H9 (cell line): Measurements from ENCODE around the gene CTRB2. TPM values are rescaled to one million over a fixed set of nuclear protein-coding genes. Genes with fewer than 3 reads are reported as not detected.

ENCODE experiments used
- DNase-seq: peaks from one replicate; pipeline ENCODE4 v3.0.0-alpha.2; 2017
- H2AFZ ChIP-seq: one replicate; pipeline ENCODE4 v1.6.1; 2013; ENCODE audit warnings: mild to moderate bottlenecking, low read length, control low read depth, moderate library complexity
- H2AK5ac ChIP-seq: 2 replicates; pipeline ENCODE4 v1.6.1; 2013; ENCODE audit warnings: low read length, control low read depth, mixed read lengths; ENCODE audit not compliant: insufficient read length
- H2BK120ac ChIP-seq: one replicate; pipeline ENCODE4 v1.6.1; 2013; ENCODE audit warnings: low read depth, mild to moderate bottlenecking, low read length, control low read depth, inconsistent platforms; ENCODE audit not compliant: poor library complexity, severe bottlenecking
- H2BK12ac ChIP-seq: 2 replicates; pipeline ENCODE4 v1.6.1; 2013; ENCODE audit warnings: low read length, control low read depth, mixed read lengths, low read depth; ENCODE audit not compliant: insufficient read length
- H2BK15ac ChIP-seq: 2 replicates; pipeline ENCODE4 v1.6.1; 2013; ENCODE audit warnings: low read depth, low read length, control low read depth
- H2BK20ac ChIP-seq: one replicate; pipeline ENCODE4 v1.6.1; 2013; ENCODE audit warnings: low read depth, mild to moderate bottlenecking, low read length, control low read depth, inconsistent platforms; ENCODE audit not compliant: poor library complexity, severe bottlenecking
- H2BK5ac ChIP-seq: 2 replicates; pipeline ENCODE4 v1.6.1; 2013; ENCODE audit warnings: low read length, control low read depth, mixed read lengths; ENCODE audit not compliant: insufficient read length
- H3K14ac ChIP-seq: 2 replicates; pipeline ENCODE4 v1.6.1; 2013; ENCODE audit warnings: low read length, control low read depth; ENCODE audit not compliant: insufficient read depth
- H3K18ac ChIP-seq: 2 replicates; pipeline ENCODE4 v1.6.1; 2013; ENCODE audit warnings: low read depth, mild to moderate bottlenecking, mixed read lengths, low read length, control low read depth; ENCODE audit not compliant: insufficient read length
- H3K23ac ChIP-seq: 2 replicates; pipeline ENCODE4 v1.6.1; 2013; ENCODE audit warnings: low read length, control low read depth, mixed read lengths, low read depth; ENCODE audit not compliant: insufficient read length
- H3K23me2 ChIP-seq: 2 replicates; pipeline ENCODE4 v1.6.1; 2013; ENCODE audit warnings: low read depth, mild to moderate bottlenecking, mixed read lengths, low read length, control low read depth; ENCODE audit not compliant: insufficient read length, poor library complexity, severe bottlenecking
- H3K27ac ChIP-seq: 2 replicates; pipeline ENCODE4 v1.5.1; 2013; ENCODE audit warnings: low read length, control low read depth, mixed read lengths, low read depth; ENCODE audit not compliant: insufficient read length
- H3K27me3 ChIP-seq: 2 replicates; pipeline ENCODE4 v1.6.1; 2013; ENCODE audit warnings: low read length, control low read depth, inconsistent platforms; ENCODE audit not compliant: insufficient read depth
- H3K4ac ChIP-seq: 2 replicates; pipeline ENCODE4 v1.6.1; 2013; ENCODE audit warnings: low read depth, mild to moderate bottlenecking, control low read depth, inconsistent platforms, low read length, moderate library complexity
- H3K4me1 ChIP-seq: 2 replicates; pipeline ENCODE4 v1.6.1; 2013; ENCODE audit warnings: low read length, control low read depth, inconsistent platforms; ENCODE audit not compliant: insufficient read depth
- H3K4me2 ChIP-seq: 2 replicates; pipeline ENCODE4 v1.6.1; 2013; ENCODE audit warnings: low read length, control low read depth, mixed read lengths; ENCODE audit not compliant: insufficient read length, insufficient read depth
- H3K56ac ChIP-seq: 2 replicates; pipeline ENCODE4 v1.6.1; 2013; ENCODE audit warnings: low read depth, mild to moderate bottlenecking, mixed read lengths, low read length, control low read depth; ENCODE audit not compliant: insufficient read length
- H3K79me1 ChIP-seq: 2 replicates; pipeline ENCODE4 v1.6.1; 2013; ENCODE audit warnings: low read depth, mild to moderate bottlenecking, moderate library complexity, low read length, control low read depth, inconsistent platforms; ENCODE audit not compliant: insufficient read depth, poor library complexity, severe bottlenecking
- H3K79me2 ChIP-seq: 2 replicates; pipeline ENCODE4 v1.6.1; 2013; ENCODE audit warnings: low read length, control low read depth, inconsistent platforms; ENCODE audit not compliant: insufficient read depth
- H3K9ac ChIP-seq: 2 replicates; pipeline ENCODE4 v1.6.1; 2013; ENCODE audit warnings: low read length, control low read depth, mixed read lengths; ENCODE audit not compliant: insufficient read length; ENCODE audit errors: extremely low read depth
- H3K9me3 ChIP-seq: one replicate; pipeline ENCODE4 v1.6.1; 2013; ENCODE audit warnings: low read depth, low read length, inconsistent platforms; ENCODE audit not compliant: control insufficient read depth
- H3T11ph ChIP-seq: one replicate; pipeline ENCODE4 v1.6.1; 2013; ENCODE audit warnings: mild to moderate bottlenecking, low read length, control low read depth, inconsistent platforms
- H4K20me1 ChIP-seq: one replicate; pipeline ENCODE4 v1.6.1; 2013; ENCODE audit not compliant: control insufficient read depth, insufficient read length, insufficient read depth
- H4K5ac ChIP-seq: 2 replicates; pipeline ENCODE4 v1.6.1; 2013; ENCODE audit warnings: low read depth, mild to moderate bottlenecking, mixed read lengths, low read length, control low read depth; ENCODE audit not compliant: insufficient read length
- H4K8ac ChIP-seq: replicated peaks from 2 replicates; pipeline ENCODE4 v1.6.1; 2013; ENCODE audit warnings: low read length, control low read depth, mixed read lengths, low read depth; ENCODE audit not compliant: insufficient read length
- H4K91ac ChIP-seq: 2 replicates; pipeline ENCODE4 v1.6.1; 2013; ENCODE audit warnings: low read depth, mild to moderate bottlenecking, moderate library complexity, mixed read lengths, low read length, control low read depth; ENCODE audit not compliant: insufficient read length
- H3K27ac Mint-ChIP-seq, 3 experiments: 2 replicates in 2 of 3; 3 replicates in 1 of 3; pipeline ENCODE4 v1.8.0; 2020 to 2021; ENCODE audit warnings: mixed read lengths in 3 of 3, mild to moderate bottlenecking in 1 of 3, moderate library complexity in 1 of 3
- H3K27me3 Mint-ChIP-seq: 2 replicates; pipeline ENCODE4 v1.8.0; 2021; ENCODE audit warnings: low read depth, mild to moderate bottlenecking, moderate library complexity, mixed read lengths
- H3K36me3 Mint-ChIP-seq, 3 experiments: 2 replicates in 2 of 3; 3 replicates in 1 of 3; pipeline ENCODE4 v1.8.0; 2020 to 2021; ENCODE audit warnings: low read depth in 3 of 3, mixed read lengths in 3 of 3; ENCODE audit not compliant: insufficient read depth in 1 of 3
- H3K4me1 Mint-ChIP-seq, 2 experiments: 2 replicates each; pipeline ENCODE4 v1.8.0; 2020; ENCODE audit warnings: mixed read lengths in 2 of 2
- H3K4me3 Mint-ChIP-seq, 2 experiments: 2 replicates in 1 of 2; 3 replicates in 1 of 2; pipeline ENCODE4 v1.8.0; 2020 to 2021; ENCODE audit warnings: mild to moderate bottlenecking in 2 of 2, mixed read lengths in 2 of 2, moderate library complexity in 1 of 2
- H3K9me3 Mint-ChIP-seq, 2 experiments: 2 replicates in 1 of 2; 3 replicates in 1 of 2; pipeline ENCODE4 v1.8.0; 2020; ENCODE audit warnings: mild to moderate bottlenecking in 2 of 2, mixed read lengths in 2 of 2, moderate library complexity in 1 of 2
- CTCF ChIP-seq: fragments of 200-600 bp; sonication (generic); conservative IDR thresholded peaks from 3 replicates; pipeline ENCODE4 v1.8.0; 2021; ENCODE audit warnings: antibody characterized with exemption, mild to moderate bottlenecking
- WGBS: extraction: QIAGEN DNeasy Blood & Tissue Kit; methylation state at CpG from one replicate; pipeline ENCODE4 v1.1.7; 2013; ENCODE audit warnings: missing lambda C conversion rate, low lambda C conversion rate, mixed read lengths; ENCODE audit not compliant: insufficient read length; ENCODE audit errors: extremely low coverage; 5-methylcytosine and 5-hydroxymethylcytosine counted together
- total RNA-seq: library from RNA; stranded (reverse); gene quantifications from 2 replicates; pipeline ENCODE4 v1.2.1, GENCODE V29; 2021

CTRB2 gene
- total RNA-seq, 1 experiment from 2014 or later = not detected

DNA sequence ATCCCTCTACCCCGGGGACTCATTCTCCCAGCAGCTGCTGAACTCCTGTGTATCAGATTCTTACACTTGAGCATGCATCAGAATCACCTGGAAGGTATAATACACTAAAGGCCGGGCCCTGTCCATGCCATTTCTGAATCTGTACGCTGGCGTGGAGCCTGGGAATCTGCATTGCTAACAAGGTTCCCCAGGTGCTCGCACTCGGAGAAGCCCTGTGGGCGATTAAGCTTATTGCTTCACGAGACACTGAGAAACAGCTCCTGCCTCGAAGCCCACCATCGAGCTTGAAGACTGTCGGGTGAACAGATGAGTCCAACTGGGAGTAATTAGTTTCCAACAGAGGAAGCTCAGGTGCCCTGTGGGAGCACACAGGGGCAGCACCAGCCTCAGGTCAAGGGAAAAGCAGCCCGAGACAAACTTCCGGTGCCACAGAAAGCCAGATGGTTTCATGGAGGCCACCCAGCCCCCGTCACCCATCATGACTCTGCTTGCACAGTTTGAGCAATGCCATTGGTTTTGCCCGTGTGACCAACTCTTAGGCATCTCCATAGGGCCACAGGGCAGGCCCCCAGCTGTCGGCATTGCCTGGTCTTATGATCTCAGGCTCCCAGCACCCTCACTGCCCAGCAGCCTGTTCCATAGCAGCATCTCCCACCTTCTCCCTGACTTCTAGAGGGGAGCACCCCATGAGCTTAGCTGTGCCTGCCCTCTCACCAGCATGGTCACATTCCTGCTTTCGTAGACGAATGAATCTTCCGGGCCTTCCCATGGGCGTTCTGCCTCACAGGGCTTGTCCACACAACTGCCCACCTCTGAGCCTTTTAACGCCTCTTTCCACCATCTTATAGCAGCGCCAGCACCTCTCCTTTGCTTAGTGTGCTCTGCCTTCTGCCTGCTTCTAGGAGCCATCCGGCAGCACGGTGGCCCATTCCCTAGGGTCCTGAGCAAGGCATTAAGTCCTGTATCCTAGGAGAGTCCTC, 10.9 kb downstream of the CTRB2 start:
- H2AFZ ChIP-seq = no peak overlapping the region
- no peak overlapping the region for H2BK120ac ChIP-seq

More for the DNA sequence above, 10.9 kb downstream of the CTRB2 start:
- Histone ChIP-seq H3K9me3 (no peaks in the 10 kb centered on the region), H4K5ac (no peak overlapping the region), H2AK5ac (no peak overlapping the region), H2BK20ac (no peak overlapping the region), H3K4ac (no peak overlapping the region), H3K56ac (no peak overlapping the region), H4K8ac (no peak overlapping the region), H2BK5ac (no peak overlapping the region), H3K4me1 (no peaks in the 10 kb centered on the region), H3K9ac (no peak overlapping the region), H3K14ac (no peak overlapping the region), H4K20me1 (no peaks in the 10 kb centered on the region), H3K23me2 (no peaks in the 10 kb centered on the region), H3T11ph (no peak overlapping the region), H2BK15ac (no peak overlapping the region), H3K23ac (no peak overlapping the region), H4K91ac (no peak overlapping the region), H3K79me1 (no peaks in the 10 kb centered on the region), H3K27ac (no peak overlapping the region), H3K27me3 (no peaks in the 10 kb centered on the region), H2BK12ac (no peak overlapping the region), H3K79me2 (no peaks in the 10 kb centered on the region), H3K18ac (no peak overlapping the region), H3K4me2 (no peak overlapping the region)
- no peak for DNase-seq
- H3K4me3 Mint-ChIP-seq = no peak overlapping the region
- H3K9me3 Mint-ChIP-seq = no peaks in the 10 kb centered on the region; a peak in 1 of 5 replicates
- no peaks in the 10 kb centered on the region for H3K36me3 Mint-ChIP-seq
- peaks cover 6% of the 10 kb centered on the region for H3K27me3 Mint-ChIP-seq
- WGBS = no CpG with 5 or more reads among the region's 24 CpGs
- H3K4me1 Mint-ChIP-seq = peaks cover 0 to 9% of the 10 kb centered on the region in 2 experiments
- H3K27ac Mint-ChIP-seq = peak overlapping the region in 2 of 3 experiments; percentile 19 to 78; a peak in 2 of 7 replicates
- TF ChIP-seq CTCF = no peak
